ENCODE data around the gene GRWD1.

GRCh38 chr19:48452289-48453190 is 6.8 kb downstream of the GRWD1 start:
- TF ChIP-seq POLR2A (IDR thresholded peaks at IDR 0.05) = no peak
- TF ChIP-seq, protein P1, sequence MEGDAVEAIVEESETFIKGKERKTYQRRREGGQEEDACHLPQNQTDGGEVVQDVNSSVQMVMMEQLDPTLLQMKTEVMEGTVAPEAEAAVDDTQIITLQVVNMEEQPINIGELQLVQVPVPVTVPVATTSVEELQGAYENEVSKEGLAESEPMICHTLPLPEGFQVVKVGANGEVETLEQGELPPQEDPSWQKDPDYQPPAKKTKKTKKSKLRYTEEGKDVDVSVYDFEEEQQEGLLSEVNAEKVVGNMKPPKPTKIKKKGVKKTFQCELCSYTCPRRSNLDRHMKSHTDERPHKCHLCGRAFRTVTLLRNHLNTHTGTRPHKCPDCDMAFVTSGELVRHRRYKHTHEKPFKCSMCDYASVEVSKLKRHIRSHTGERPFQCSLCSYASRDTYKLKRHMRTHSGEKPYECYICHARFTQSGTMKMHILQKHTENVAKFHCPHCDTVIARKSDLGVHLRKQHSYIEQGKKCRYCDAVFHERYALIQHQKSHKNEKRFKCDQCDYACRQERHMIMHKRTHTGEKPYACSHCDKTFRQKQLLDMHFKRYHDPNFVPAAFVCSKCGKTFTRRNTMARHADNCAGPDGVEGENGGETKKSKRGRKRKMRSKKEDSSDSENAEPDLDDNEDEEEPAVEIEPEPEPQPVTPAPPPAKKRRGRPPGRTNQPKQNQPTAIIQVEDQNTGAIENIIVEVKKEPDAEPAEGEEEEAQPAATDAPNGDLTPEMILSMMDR (IDR thresholded peaks at IDR 0.05) = no peak
- TF ChIP-seq POLR2AphosphoS5 (IDR thresholded peaks at IDR 0.05) = no peak
